Measurements from ENCODE around the gene RASL12.

DNA sequence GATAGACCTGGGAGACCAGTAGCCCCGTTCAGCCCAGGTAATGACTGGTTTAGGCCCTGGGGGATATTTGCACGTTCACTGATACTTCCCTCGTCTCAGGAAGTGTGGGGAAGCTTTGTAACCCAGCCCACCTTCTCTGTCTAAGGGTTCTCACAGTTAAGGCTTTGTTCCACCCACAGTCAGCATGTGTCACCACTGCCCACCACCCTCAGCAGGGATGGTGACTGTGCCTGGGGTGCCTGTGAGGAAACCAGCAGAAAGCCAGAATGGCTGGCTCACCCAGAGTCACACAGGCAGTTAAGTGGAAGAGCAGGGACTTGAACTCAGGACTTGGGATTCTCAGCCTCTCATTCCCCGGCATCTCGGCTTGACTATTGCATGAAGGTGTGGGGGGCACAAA lies 14.0 kb upstream of the RASL12 start:
- TF ChIP-seq CHD4 (IDR thresholded peaks at IDR 0.05; ENCODE audit: borderline replicate concordance) (no peak), CHD2 (IDR thresholded peaks at IDR 0.05; ENCODE audit: low read length, partially characterized antibody) (no peak), TP53 (CRISPR knock-in tag; IDR thresholded peaks at IDR 0.05) (no peak), EHMT2 (IDR thresholded peaks at IDR 0.05; ENCODE audit: low read depth) (no peak), CEBPB (IDR thresholded peaks at IDR 0.05) (no peak), PHF8 (IDR thresholded peaks at IDR 0.05; ENCODE audit: borderline replicate concordance, low read depth) (no peak), POLR2A (IDR thresholded peaks at IDR 0.05; ENCODE audit: low read length) (no peak), CBX8 (IDR thresholded peaks at IDR 0.05) (no peak), HEYL (CRISPR knock-in tag; IDR thresholded peaks at IDR 0.05) (no peak), MAFK (IDR thresholded peaks at IDR 0.05; ENCODE audit: partially characterized antibody) (no peak), JUNB (IDR thresholded peaks at IDR 0.05) (no peak), USF2 (IDR thresholded peaks at IDR 0.05) (no peak)
- TF ChIP-seq, protein P1, sequence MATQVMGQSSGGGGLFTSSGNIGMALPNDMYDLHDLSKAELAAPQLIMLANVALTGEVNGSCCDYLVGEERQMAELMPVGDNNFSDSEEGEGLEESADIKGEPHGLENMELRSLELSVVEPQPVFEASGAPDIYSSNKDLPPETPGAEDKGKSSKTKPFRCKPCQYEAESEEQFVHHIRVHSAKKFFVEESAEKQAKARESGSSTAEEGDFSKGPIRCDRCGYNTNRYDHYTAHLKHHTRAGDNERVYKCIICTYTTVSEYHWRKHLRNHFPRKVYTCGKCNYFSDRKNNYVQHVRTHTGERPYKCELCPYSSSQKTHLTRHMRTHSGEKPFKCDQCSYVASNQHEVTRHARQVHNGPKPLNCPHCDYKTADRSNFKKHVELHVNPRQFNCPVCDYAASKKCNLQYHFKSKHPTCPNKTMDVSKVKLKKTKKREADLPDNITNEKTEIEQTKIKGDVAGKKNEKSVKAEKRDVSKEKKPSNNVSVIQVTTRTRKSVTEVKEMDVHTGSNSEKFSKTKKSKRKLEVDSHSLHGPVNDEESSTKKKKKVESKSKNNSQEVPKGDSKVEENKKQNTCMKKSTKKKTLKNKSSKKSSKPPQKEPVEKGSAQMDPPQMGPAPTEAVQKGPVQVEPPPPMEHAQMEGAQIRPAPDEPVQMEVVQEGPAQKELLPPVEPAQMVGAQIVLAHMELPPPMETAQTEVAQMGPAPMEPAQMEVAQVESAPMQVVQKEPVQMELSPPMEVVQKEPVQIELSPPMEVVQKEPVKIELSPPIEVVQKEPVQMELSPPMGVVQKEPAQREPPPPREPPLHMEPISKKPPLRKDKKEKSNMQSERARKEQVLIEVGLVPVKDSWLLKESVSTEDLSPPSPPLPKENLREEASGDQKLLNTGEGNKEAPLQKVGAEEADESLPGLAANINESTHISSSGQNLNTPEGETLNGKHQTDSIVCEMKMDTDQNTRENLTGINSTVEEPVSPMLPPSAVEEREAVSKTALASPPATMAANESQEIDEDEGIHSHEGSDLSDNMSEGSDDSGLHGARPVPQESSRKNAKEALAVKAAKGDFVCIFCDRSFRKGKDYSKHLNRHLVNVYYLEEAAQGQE (IDR thresholded peaks at IDR 0.05): no peak
- TF ChIP-seq, protein P2, sequence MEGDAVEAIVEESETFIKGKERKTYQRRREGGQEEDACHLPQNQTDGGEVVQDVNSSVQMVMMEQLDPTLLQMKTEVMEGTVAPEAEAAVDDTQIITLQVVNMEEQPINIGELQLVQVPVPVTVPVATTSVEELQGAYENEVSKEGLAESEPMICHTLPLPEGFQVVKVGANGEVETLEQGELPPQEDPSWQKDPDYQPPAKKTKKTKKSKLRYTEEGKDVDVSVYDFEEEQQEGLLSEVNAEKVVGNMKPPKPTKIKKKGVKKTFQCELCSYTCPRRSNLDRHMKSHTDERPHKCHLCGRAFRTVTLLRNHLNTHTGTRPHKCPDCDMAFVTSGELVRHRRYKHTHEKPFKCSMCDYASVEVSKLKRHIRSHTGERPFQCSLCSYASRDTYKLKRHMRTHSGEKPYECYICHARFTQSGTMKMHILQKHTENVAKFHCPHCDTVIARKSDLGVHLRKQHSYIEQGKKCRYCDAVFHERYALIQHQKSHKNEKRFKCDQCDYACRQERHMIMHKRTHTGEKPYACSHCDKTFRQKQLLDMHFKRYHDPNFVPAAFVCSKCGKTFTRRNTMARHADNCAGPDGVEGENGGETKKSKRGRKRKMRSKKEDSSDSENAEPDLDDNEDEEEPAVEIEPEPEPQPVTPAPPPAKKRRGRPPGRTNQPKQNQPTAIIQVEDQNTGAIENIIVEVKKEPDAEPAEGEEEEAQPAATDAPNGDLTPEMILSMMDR (IDR thresholded peaks at IDR 0.05): no peak
